Body of pancreas (tissue), 4 donors: ENCODE measurements around the gene TIFAB. TPM values are rescaled to one million over a fixed set of nuclear protein-coding genes. Genes with fewer than 3 reads are reported as not detected.

ENCODE experiments used
- ATAC-seq: fragments of 150-250 bp; one replicate; pipeline ENCODE4 v1.9.1; 2016
- DNase-seq, 4 donors: peaks; one replicate each; pipeline ENCODE4 v3.0.0-alpha.2; 2019
- H3K27ac ChIP-seq, 4 donors: fragments of 200-600 bp; sonication (generic); 1 replicate in 3 of 4; 2 replicates in 1 of 4; pipeline versions ENCODE4 v1.5.1 to v1.6.1; 2016 to 2019; ENCODE audit warnings: mild to moderate bottlenecking in 1 of 4, mixed read lengths in 1 of 4, moderate library complexity in 1 of 4
- H3K27me3 ChIP-seq, 2 donors: fragments of 200-600 bp; sonication (generic); one replicate each; pipeline ENCODE4 v1.6.0; 2016; ENCODE audit warnings: mild to moderate bottlenecking in 1 of 2
- H3K36me3 ChIP-seq, 2 donors: fragments of 200-600 bp; sonication (generic); replicated peaks in 1 of 2; 2 replicates each; pipeline ENCODE4 v1.5.1; 2016; ENCODE audit warnings: low read depth in 2 of 2; ENCODE audit not compliant: insufficient read depth in 1 of 2
- H3K4me1 ChIP-seq: fragments of 200-600 bp; sonication (generic); one replicate; pipeline ENCODE4 v1.6.0; 2016
- H3K4me3 ChIP-seq, 2 donors: fragments of 200-600 bp; sonication (generic); 1 replicate in 1 of 2; 2 replicates in 1 of 2; pipeline ENCODE4 v1.5.1; 2016 to 2019
- H3K9me3 ChIP-seq, 3 donors: fragments of 200-600 bp; sonication (generic); 1 replicate in 2 of 3; 2 replicates in 1 of 3; pipeline ENCODE4 v1.5.1; 2016
- CTCF ChIP-seq, 7 experiments: fragments of 450-650 bp in 4 of 7; fragments of 200-600 bp in 3 of 7; sonication (generic) in 3 of 7; IDR thresholded peaks; one replicate each; pipeline ENCODE4 v1.5.1; 2016 to 2019; ENCODE audit warnings: antibody characterized with exemption in 7 of 7
- POLR2A ChIP-seq, 3 donors: fragments of 450-650 bp; IDR thresholded peaks; one replicate each; pipeline ENCODE4 v1.6.1; 2016; ENCODE audit warnings: antibody characterized with exemption in 3 of 3, mild to moderate bottlenecking in 2 of 3
- WGBS, 2 donors: methylation state at CpG; one replicate each; pipeline ENCODE4 v1.1.5; 2017; 5-methylcytosine and 5-hydroxymethylcytosine counted together
- intact Hi-C: fragments of 100-400 bp; cut with DNase I; formaldehyde crosslinking; loops from one replicate; pipeline ENCODE4 v1.15.1; 2023
- total RNA-seq, 2 donors: library from RNA; depleted of rRNA; stranded (reverse); fragments of >200 nt; gene quantifications; one replicate each; pipeline ENCODE4 v1.1.0, GENCODE V29; 2016

TIFAB gene
- total RNA-seq, 2 donors from 2014 or later, result not detected

DNA sequence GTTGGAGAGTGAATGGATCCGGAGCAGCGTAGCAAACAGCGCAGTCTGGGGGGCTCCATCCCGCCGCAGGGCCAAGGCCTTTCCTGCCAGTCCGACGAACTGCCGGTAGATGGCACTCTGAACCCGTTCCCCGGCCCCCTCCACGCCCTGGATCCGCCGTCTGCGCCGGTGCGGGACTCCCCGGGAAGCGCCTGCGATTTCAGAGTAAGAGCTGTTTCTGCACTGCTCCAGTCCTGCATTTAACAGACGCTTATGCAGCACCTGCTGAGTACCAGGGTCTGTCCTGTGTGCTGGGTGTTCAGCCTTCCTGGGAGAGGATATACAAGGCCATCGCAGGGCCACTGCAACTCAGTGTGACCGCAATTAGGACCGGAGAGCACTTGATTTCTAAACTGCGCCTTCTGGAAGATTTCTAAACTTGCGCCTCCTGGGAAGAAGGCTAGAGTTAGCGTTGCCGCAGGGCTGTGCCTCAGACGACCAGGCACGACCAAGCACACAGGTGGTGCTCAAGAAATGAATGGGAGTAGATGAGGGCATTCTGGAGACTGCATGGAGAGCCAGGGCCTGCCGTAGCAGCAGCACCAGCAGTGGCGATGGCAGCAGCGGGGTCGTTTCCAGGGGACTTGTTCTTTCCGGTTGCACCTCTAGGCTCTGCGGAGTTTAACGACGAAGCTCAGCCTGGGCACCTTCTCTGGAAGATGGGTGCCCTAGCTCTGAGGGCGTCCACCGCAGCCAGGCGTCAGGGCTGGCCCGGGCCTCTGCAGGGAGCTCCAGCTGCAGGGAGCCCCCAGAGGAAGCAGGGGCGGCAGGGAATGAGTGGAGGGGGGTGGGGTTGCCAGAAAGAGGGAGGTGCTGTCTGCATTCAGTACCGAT, 14.3 kb upstream of the TIFAB start:
- DNase-seq (peak; percentile 70 to 76 (median 70)), ATAC-seq (peak; percentile 84)
- H3K27me3 ChIP-seq, result peaks cover 0 to 5% of the 10 kb centered on the region in 2 donors
- H3K36me3 ChIP-seq, result no peaks in the 10 kb centered on the region
- TF ChIP-seq POLR2A (IDR thresholded peaks at IDR 0.05), result no peak
- peak; percentile 70 to 83 (median 77) for TF ChIP-seq CTCF (IDR thresholded peaks at IDR 0.05)
- peaks cover 10% of the 10 kb centered on the region for H3K4me1 ChIP-seq
- H3K4me3 ChIP-seq, result no peak overlapping the region
- WGBS, 2 donors, result 9 to 16% methylated on average over 7 to 43 of the region's 43 CpGs
- no peaks in the 10 kb centered on the region for H3K9me3 ChIP-seq
- H3K27ac ChIP-seq, result no peak overlapping the region
- intact Hi-C loops, result no loop called here

DNA sequence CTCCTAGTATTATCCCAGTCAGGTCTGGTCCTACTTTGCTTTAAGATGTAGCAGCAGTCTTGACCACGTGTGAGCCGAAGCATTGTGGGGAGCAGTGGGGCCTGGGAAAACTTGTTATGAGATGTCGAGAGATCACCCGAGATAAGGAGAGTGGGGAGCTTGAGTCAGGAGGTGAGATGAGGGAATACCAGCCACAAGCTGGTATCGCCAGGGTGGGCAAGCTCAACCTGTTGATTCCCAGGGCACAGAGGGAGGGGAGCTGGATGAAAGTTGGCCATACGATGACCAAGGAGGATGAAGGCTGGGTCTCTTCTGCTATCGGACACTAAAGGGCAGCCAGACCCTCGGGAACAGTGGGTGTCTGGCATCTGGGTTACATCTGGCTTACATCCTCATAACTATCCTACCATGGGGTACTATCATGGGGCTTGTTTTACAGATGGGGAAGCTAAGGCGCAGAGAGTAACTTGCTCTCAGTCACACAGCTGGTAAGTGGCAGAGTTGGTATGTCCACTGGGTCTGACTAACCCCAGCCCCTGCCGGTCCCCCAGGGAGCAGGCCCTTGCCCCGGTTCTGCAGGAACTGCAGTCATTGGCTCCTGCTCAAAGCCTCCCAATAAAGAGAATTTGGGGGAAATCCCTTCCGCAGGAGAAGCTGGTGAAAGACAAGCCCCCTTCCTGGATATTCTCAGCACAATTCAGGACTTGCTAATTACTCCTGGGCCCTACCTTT, 13.4 kb upstream of the TIFAB start:
- H3K27me3 ChIP-seq, result peaks cover 0 to 5% of the 10 kb centered on the region in 2 donors
- no peak overlapping the region for H3K4me3 ChIP-seq
- no peak for TF ChIP-seq POLR2A (IDR thresholded peaks at IDR 0.05)
- no peak for TF ChIP-seq CTCF (IDR thresholded peaks at IDR 0.05)
- no peak overlapping the region for H3K27ac ChIP-seq
- no peaks in the 10 kb centered on the region for H3K9me3 ChIP-seq
- WGBS, 2 donors, result 31 to 38% methylated on average over 11 to 12 of the region's 12 CpGs
- H3K36me3 ChIP-seq, result no peaks in the 10 kb centered on the region
- ATAC-seq (no peak), DNase-seq (no peak)
- intact Hi-C loops, result no loop called here
- peaks cover 10% of the 10 kb centered on the region for H3K4me1 ChIP-seq

DNA sequence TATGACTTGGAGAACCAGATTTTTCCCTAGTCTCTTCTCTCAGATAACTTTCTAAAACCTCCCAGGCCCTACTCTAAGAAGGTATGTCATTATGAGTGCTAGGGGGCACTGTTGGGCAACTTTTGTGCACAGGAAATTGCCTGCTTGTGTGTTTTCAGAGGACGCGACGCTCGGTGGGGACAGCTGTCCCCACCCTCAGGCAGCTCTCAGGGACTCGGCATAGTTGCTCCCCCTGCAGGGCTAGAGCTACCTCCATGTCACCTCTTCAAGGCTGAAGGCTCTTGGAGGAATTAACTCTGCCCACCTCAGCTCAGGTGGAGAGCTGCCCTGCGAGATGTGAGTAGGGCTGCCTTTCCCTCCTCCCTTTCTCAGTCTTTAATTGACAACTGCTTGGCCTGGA, 10.2 kb upstream of the TIFAB start:
- DNase-seq (peak in 3 of 4 donors; percentile 18 to 43 (median 42)), ATAC-seq (no peak)
- WGBS, 2 donors, result 7 to 9% methylated on average over 5 to 6 of the region's 6 CpGs
- no peak overlapping the region for H3K27ac ChIP-seq
- H3K27me3 ChIP-seq, result no peaks in the 10 kb centered on the region
- TF ChIP-seq CTCF (IDR thresholded peaks at IDR 0.05) (peak in 6 of 7 experiments; percentile 5 to 35 (median 18)), POLR2A (IDR thresholded peaks at IDR 0.05) (no peak)
- H3K4me1 ChIP-seq, result peaks cover 10% of the 10 kb centered on the region
- no peaks in the 10 kb centered on the region for H3K9me3 ChIP-seq
- H3K36me3 ChIP-seq, result no peaks in the 10 kb centered on the region
- intact Hi-C loops, result loop anchor here (5.0 kb wide), 1 partner anchor 85 kb away; no protein-coding TSS in a partner anchor
- H3K4me3 ChIP-seq, result no peak overlapping the region

DNA sequence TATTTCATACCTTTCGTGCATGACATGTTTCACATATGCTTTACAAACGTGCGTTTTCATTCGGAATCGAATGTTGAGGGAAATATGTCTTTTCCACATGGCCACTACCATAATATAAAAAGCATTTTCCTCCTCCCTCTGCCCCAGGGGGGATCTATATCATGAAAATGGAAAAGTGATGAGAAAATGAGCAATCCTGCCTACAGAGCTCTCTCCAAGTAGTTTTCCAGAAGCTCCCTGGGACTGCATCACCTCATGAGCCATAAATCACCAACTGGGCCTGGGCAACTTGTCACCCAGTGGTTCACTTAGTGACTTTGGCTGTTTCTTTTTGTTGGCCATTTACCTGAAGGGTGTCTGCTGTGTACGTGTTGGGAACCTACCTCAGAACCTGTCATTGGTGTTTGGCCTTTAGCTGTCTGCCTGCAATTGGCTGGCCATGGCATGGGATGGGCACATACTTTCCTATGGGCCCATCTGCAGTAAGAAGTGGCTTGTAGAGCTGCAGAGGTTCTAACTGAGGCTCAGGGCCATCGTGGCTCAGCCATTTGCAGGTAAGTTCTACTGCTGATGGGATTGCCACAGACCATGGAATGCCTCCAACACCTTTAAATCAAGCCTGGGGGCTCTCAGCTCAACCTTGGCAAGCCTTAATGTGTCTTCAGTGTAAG, 9.5 kb upstream of the TIFAB start:
- DNase-seq (no peak), ATAC-seq (no peak)
- H3K4me3 ChIP-seq, result no peak overlapping the region
- WGBS, 2 donors, result 66 to 70% methylated on average over 6 to 7 of the region's 7 CpGs
- H3K4me1 ChIP-seq, result peaks cover 8% of the 10 kb centered on the region
- intact Hi-C loops, result loop anchor here (5.0 kb wide), 1 partner anchor 86 kb away; no protein-coding TSS in a partner anchor
- TF ChIP-seq CTCF (IDR thresholded peaks at IDR 0.05) (no peak), POLR2A (IDR thresholded peaks at IDR 0.05) (no peak)
- no peaks in the 10 kb centered on the region for H3K27me3 ChIP-seq
- no peaks in the 10 kb centered on the region for H3K36me3 ChIP-seq
- no peak overlapping the region for H3K27ac ChIP-seq
- H3K9me3 ChIP-seq, result no peaks in the 10 kb centered on the region
